GM20431 (cell line): ENCODE measurements around the gene EYS.
"Not testable (repeated sequence)": the region's sequence is repeated elsewhere in the genome, so short reads cannot be mapped to it uniquely, and the experiment has no call there.

ENCODE experiments used
- in situ Hi-C: fragments of 300-500 bp; cut with MseI, MboI; formaldehyde crosslinking; loops from one replicate; pipeline ENCODE4 v1.15.0; 2020; ENCODE audit warnings: low sequenced_read_pairs; ENCODE audit not compliant: unreplicated experiment

EYS gene

DNA sequence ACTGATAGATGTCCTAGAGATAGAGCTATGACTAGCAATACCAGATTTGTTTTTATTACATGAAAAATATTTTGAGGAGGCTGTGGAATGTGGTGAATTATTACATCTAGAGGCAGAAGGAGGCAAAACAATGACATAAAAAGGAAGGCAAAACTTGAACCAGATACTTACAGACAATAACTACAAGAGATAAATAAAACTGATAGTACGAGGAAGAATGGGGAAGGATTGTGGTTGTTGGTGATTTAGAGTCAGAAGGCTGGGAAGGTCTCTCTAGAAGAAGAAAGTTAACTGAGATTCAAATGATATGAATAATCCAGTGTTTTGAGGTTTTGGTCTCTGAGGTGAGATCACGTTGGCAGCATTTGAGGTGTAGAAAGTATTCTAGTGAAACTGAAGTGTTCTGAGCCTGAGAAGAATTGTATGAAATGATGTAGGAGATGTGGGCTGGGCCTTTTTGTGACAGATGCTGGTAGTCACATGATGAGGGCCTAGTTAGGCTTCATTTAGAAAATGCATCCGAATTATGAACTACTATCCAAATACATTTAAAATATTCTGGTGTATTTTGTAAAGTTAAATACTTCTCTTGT lies 589.1 kb downstream of the EYS start:
- in situ Hi-C loops, result no loop called here

GRCh38 chr6:65116326-65116725 lies 590.7 kb downstream of the EYS start:
- in situ Hi-C loops, result no loop called here

- in situ Hi-C loops, result no loop called here
Observed at GRCh38 chr6:65113581-65113980, 593.4 kb downstream of the EYS start.

GRCh38 chr6:65112435-65112834 lies 594.6 kb downstream of the EYS start:
- in situ Hi-C loops, result no loop called here

- in situ Hi-C loops, result no loop called here
Observed at GRCh38 chr6:65110031-65110430, 597.0 kb downstream of the EYS start.

GRCh38 chr6:65098349-65098748 lies 608.7 kb downstream of the EYS start:
- in situ Hi-C loops, result no loop called here

GRCh38 chr6:65091561-65091960 lies 615.5 kb downstream of the EYS start:
- in situ Hi-C loops, result no loop called here

DNA sequence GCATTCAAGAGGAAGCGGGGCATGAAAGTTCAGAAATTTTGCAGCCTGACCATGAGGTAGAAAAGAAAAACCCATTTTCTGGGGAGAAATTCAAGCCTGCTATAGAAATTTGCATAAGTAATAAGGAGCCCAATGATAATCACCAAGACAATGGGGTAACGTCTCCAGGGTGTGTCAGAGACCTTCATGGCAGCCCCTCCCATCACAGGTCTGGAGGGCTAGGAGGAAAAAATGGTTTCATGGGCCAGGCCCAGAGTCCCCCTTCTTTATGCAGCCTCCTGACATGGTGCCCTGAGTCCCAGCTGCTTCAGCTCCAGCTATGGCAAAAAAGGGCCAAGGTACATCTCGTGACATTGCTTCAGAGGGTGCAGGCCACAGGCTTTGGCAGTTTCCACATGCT lies 618.5 kb downstream of the EYS start:
- in situ Hi-C loops, result no loop called here

GRCh38 chr6:65081756-65082155 lies 625.3 kb downstream of the EYS start:
- in situ Hi-C loops, result no loop called here

DNA sequence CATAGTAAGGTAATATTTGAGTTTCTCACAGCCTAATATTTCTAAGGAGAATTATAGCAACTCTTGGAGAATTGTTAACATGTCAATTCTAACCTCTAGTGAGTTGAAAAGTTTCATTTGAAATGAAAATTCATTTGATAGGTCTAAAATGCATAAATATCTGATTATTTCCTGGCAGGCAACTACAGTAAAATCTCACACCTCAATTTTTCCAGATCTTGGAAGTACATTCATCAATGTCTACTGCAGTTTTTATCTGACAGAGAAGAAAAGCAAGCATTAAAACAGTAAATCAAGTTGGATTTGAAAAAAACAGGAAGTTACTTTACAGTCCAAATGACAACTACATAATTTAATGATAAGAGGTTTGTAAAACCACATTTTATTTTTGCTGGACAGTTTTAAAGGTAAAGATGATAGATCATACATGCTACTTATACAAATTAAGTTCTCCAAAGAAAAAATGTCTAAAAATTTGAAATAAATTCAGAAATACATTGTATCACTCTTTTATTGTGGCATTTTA lies 631.3 kb downstream of the EYS start:
- in situ Hi-C loops, result no loop called here

- in situ Hi-C loops, result no loop called here
Observed at GRCh38 chr6:65072500-65072899, 634.5 kb downstream of the EYS start.

GRCh38 chr6:65071480-65071879 lies 635.5 kb downstream of the EYS start:
- in situ Hi-C loops, result no loop called here

- in situ Hi-C loops, result no loop called here
Observed at GRCh38 chr6:65064844-65065243, 642.2 kb downstream of the EYS start.

DNA sequence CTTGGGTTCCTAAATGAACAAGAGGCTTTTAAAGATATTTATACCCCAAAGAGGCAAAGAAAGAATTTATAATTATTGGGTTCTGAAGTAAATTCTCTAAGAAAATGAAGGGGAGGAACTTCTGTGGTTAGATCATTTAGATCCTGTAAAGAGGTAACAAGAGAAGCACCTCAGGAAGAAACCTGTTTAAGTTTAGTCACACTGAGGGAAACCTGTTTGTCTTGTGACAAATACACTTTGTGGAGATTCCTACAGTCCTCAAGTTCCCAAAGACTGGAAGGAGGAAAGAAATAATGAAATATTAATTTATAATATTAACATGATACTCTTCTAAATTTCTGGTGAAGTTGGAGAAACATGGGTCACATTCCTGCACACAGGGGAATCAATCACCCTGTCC lies 647.5 kb downstream of the EYS start:
- in situ Hi-C loops, result no loop called here

DNA sequence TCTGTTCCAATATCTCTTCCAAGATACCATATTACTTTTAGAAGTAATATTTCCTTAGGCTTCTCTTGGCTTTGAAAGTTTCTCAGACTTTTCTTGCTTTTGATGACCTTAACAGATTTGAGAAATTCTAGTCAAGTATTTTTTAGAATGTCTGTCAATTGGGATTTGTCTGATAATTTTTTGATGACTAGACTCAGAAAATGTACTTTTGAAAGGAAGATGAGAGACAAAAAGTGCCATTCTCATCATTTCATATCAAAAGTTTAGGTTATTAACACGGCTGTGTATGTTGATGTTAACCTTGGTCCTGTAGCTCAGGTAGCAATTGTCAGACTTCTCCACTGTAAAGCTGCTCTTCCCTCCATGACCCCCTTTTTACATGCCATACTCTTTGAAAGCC lies 651.5 kb downstream of the EYS start:
- in situ Hi-C loops, result no loop called here

DNA sequence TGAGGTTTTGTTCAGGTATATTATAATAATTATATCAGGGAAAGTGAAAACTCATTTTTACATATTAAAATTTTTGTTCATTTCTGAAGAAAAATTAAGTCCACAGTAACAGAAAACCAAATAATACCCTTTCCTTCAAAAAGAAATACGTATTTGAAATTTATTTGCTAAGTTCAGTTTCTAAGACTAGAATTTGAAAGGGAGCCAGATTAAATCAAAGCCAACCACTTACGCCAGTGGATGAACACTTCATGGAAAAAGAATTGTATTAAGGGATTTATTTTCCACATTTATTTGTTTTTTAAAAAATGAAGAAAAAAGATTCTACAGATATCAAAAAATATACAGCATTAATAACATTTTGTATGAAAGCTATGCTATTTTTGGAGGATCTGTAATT lies 654.4 kb downstream of the EYS start:
- in situ Hi-C loops, result no loop called here

DNA sequence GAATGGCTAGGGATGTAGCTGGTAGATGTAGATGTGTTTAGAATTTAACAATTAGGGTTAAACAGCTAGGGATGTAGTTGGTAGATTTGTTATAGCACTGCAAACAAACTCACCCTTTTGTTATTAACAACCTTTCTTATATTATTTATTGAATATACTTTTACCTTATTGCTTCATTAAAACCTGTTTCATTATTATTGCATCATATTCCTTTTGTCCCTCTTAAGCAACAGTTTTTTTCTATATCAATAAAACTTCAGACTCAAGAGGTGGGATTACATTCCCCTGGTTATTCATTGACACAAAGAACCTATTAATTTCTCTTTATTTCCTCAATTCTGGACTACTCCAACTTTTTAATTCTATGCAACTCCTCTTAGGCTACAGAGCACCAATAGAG lies 661.2 kb downstream of the EYS start:
- in situ Hi-C loops, result no loop called here

- in situ Hi-C loops, result no loop called here
Observed at GRCh38 chr6:65014006-65014405, 693.0 kb downstream of the EYS start.

DNA sequence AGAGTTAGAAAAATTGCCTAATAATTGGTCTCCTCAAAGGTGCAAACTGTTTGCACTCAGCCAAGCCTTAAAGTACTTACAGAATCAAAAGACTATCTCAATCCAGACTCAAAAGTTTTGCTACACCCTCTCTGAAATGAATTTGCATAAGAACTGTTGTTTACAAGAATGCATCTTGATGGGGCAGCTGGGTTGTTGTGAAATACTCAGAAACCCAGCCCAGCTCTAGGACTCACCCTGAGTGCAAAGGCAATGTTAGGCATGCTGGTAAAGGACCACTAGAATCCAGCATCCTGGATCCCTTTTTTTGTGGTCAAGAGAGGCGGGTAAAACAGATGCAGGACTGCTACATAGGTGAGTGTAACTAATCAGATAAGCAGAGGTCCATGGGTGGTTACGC lies 700.2 kb downstream of the EYS start:
- in situ Hi-C loops, result no loop called here

DNA sequence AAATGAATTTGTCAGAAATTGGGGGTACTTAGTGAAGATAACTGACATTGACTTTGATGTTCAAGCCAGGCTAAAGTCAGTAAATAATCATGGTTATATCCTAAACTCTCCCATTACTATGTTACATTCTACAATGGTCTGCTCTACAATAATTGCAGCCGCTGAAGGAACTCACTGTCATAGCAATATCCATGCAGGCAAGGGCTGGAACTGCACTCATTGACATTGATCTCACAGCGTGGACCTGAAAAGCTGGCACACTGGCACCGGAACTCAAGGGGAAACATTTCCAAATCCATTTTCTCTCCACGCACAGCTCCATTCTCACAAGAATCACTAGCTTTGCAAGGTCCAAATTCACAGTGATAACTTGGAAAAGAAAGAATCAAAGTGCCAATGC lies 702.7 kb downstream of the EYS start:
- in situ Hi-C loops, result no loop called here

GRCh38 chr6:65002882-65003281 lies 704.1 kb downstream of the EYS start:
- in situ Hi-C loops, result not testable (repeated sequence)

- in situ Hi-C loops, result no loop called here
Observed at GRCh38 chr6:65000815-65001214, 706.2 kb downstream of the EYS start.
